EL (cell line): Measurements from ENCODE around the gene FADS2.
A peak's percentile ranks its signal among the peaks of the same experiment; 100 is the strongest.

Experiments used
- DNase-seq: peaks from one replicate; pipeline ENCODE4 v3.0.0-alpha.2; 2016

FADS2 gene

DNA sequence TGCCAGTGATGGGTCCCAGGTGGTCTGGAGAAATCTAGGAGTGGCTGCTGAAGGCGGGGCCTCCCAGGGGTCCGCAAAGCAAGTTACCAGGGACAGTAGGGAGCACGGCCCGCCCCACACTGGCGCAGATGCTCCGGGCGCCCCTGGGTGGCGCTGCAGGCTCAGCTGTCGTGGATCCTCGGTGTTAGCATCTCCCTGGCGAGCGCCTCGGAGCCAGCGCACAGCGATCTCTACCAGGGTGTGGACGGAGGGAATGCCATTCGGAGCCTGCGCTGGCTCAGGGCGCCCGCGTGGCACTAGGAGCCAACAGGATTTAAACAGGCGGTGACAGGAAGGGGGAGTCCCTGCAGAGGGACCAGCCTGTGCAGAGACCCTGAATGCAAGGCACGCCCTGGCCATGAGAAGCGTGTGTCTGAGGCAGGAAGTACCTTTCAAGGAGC lies 43.1 kb downstream of the FADS2 start:
- DNase-seq: peak; percentile 82

DNA sequence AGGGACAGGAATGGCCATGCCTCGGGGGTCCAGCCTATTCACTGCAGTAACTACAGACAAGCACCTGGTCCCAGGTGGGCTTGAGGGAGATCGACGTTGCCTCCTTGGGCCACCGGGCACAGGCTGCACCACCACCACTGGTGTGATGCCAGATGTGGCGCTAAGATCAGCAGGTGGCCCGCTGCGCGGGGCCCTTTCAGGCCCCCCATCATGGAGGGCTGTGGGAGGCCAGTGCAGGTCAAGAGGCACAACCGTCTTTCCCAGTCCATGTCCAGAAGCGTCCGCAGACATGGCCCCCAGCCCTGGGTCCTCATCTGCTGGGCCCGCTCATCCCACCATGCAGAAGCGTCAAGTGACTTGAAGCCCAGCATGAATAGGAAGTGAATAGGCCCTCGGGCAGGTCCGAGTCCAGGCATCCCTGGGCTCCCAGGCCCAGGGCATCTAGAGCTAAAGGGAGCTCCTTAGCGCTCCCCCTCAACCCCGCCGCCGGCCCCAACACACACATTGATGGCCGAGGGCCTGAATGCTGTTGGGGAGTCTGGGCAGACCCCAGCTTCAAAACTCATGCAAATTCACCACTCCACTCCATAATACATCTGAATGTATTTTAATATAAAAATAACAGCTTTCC lies 45.0 kb downstream of the FADS2 start:
- DNase-seq: no peak

DNA sequence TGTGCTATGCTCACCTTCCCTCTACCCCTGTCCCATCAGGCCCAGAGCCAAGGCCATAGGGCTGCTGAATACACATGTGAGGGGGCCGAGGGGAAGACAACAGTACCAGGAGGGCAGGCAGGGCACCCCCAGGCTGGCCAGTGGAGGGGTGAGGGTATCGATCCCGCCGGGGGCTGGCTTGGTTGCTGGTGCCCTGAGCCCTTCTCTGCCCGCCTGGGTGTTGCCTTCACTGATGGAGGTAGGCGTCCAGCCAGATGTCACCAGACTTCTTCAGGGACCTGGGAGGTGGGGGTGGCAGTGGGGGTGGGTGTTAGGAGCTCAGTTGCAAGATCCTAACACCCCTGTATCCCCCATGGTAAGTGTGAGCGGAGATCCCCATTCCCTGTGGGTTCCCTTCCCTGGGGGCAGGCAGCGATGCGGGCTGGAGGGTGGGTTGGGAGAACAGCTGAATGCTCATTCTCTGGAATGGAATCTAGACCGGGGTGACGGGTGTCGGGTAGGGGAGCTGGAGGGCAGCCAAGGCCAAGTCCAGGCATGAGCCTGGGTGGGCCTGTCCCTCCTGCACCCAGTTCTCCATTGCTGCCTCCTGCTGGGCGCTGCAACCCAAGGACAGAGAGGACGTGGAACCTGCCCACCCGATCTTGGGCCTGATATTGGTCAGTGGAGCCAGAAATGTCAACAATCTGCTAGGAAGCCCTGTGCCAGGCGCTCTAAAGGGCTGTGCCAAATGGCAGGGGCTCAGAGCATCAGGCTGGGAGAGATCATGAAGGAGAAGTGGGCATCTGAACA lies 45.7 kb downstream of the FADS2 start:
- no peak for DNase-seq

DNA sequence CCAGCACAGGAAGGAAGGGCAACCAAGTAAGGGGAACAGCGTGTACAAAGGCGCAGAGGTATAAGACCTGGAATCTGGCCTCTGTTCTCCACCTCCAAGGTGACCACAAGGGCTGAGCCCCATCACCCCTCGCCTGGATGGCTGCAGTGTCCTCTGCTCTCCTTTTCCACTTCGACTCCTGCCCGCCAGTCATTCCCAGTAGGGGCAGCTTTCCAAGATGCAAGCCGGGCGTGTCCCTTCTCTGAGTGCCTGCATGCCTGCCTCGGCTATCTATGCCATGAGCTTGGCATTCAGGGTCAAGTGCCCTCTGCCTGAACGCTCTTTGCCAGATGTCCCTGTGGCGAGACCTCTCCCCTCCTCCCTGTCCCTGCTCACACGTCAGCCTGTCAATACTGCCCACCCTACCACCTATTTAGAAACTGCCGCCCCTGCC lies 46.3 kb downstream of the FADS2 start:
- DNase-seq: no peak

DNA sequence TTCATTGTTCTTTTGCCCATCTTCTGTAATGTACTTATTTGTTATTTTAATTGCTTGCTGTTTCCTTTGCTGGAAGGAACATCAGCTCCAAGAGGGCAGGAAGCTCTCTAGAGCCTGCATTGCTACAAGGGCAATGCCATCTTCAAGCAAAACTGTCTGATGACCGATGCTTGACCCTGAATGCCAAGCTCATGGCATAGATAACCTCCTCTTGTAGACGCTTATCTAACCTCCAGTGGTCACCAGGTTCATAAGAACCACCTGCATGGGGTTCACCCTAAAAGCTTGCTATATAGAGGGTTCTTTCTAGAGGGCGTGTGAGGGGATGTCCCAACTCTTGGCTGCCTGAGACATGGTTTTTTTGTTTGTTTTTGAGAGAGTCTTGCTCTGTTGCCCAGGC lies 46.8 kb downstream of the FADS2 start:
- no peak for DNase-seq

DNA sequence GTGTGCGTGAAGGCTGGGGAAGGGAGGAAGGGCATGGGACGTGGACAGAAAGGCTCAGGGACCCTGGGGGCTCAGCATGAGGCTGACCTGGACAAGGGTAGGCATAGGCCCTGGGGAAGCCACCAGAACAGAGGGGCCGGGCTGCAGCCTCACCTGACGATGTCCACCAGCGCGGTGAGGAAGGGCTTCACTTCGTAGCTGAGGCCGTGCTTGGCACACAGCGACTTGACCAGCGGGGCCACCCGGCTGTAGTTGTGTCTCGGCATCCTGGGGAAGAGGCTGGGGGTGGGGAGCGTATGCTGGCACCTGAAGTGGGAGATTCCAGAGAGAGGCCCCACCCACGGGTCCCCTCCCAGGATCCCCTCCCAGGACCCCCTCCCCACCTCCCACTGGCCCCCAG lies 47.6 kb downstream of the FADS2 start:
- DNase-seq: no peak

DNA sequence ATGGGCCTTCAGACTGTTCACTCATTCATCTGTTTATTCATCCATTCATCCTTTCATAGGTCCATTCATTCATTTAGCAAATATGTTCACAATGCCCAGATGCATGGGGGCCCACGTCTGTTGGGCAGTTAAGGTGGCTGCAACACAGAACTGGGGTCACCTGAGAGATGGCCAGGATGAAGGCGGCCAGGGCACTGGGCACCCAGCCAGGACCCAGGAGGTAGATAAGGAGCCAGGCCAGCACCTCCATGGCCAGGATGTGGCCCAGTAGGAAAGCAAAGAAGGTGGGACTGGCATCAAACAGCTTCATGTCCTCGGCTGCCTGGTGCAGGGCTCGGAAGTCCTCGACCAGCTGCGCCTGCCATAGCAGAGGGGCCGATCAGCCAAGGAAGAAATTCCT lies 51.1 kb downstream of the FADS2 start:
- DNase-seq: no peak

DNA sequence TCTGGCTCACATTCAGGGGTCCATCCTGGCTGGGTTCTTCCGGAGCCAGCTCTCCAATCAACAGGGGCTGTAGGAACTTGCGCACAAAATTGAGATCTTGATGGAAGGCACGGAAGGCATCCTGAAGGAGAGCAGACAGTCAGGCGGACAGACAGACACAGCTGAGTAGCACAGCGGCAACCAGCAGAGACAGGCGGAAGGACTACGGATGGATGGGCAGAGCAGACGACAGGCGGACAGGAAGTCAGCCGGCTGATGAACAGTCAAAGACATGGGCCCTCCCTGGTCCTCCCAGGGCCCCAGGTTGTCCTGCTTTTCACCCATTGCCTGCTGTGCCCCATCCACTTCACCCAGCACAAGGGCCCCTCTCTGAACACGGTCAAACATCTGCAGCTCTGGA lies 51.9 kb downstream of the FADS2 start:
- no peak for DNase-seq

DNA sequence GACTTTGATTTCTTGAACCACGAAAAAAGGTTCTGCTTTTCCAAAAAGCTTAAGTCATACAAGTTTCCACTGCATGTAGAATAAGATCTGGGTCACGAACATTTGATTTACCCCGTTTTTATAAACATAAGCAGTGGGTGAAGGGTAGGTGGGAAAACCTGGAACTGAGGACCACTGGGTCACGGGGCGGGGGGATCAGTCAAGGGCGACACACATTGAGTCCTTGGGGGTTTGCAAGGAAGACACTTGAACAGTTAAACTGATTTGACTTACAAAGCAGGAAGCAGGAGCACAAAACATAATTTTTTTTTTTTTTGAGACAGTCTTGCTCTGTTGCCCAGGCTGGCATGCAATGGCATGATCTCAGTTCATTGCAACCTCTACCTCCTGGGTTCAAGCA lies 52.4 kb downstream of the FADS2 start:
- no peak for DNase-seq

DNA sequence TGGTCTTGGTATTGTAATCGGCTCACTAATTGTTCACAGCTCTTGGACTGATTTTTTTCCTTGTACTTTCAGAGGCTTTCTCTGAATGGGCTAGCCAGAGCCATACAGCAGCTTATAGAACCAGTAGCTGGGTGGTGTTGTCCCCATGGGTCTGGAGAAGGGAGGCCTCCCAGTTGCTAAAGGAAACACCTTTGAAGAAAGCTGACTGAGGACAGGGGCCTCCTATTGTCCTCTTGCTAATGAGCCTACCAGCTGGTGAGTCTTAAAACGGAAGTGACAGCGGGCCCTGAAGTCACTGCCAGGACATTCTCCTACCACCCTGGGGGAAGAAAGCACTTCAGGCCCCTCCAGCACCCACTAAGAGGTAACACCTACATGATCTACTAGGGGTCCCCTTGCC lies 53.3 kb downstream of the FADS2 start:
- DNase-seq: no peak

DNA sequence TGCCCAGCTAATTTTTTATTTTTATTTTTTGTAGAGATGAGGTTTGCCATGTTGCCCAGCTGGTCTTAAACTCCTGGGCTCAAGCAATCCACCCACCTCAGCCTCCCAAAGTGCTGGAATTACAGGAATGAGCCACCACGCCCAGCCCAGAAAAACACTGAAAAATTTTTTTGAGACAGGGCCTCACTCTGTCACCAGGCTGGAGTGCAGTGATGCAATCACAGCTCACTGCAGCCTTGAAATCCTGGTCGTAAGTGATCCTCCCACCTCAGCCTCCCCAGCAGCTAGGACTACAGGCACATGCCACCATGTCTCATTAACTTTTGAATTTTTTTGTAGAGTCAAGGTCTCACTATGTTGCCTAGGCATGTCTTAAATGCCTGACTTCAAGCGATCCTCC lies 54.2 kb downstream of the FADS2 start:
- DNase-seq: peak; percentile 64

DNA sequence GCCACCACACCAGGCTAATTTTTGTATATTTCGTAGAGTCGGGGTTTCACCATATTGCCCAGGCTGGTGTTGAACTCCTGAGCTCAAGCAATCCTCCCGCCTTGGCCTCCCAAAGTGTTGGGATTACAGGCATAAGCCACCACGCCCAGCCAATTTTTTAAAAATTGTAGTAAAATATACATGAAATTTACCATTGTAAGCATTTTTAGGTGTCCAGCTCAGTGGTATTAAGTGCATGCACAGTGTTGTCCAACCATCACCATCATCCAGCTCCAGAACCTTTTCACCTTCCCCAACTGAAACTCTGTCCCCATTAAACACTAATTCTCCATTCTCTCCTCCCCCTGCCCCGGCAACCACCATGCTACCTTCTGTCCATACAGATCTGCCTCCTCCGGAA lies 54.8 kb downstream of the FADS2 start:
- no peak for DNase-seq

DNA sequence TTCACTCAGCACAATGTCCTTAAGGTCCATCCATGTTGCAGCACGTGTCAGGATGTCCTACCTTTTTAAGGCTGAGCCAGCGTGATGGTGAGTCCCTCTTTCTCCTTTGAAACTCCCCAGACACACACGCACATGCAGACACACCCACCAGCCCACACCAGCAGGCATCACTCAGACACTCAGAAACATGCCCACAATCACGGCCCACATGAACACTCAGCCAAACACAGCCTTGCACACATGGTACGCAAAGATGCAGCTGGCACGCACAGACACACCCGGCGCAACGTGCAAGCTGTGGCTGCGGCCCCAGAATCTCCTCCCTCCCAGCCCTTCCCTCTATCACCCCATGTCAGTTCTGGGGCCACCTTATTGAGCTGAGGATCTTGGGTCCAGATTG lies 55.2 kb downstream of the FADS2 start:
- DNase-seq: no peak

DNA sequence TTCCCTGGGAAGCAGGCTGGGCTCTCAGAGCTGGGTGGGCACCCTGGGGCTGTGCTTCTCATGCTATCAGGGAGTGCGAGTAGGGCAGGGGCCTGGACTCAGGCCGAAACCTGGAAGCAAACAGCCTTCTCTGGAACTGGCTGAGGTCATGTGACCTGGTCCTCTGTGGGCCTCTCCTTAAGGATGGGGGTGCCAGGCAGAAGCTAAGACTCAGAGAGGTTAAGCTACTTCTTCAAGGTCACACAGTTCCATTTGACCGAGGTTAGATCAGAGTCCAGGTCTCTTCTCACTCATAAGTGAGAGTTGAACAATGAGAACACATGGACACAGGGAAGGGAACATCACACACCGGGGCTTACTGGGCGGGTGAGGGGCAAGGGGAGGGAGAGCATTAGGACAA lies 55.8 kb downstream of the FADS2 start:
- DNase-seq: no peak

DNA sequence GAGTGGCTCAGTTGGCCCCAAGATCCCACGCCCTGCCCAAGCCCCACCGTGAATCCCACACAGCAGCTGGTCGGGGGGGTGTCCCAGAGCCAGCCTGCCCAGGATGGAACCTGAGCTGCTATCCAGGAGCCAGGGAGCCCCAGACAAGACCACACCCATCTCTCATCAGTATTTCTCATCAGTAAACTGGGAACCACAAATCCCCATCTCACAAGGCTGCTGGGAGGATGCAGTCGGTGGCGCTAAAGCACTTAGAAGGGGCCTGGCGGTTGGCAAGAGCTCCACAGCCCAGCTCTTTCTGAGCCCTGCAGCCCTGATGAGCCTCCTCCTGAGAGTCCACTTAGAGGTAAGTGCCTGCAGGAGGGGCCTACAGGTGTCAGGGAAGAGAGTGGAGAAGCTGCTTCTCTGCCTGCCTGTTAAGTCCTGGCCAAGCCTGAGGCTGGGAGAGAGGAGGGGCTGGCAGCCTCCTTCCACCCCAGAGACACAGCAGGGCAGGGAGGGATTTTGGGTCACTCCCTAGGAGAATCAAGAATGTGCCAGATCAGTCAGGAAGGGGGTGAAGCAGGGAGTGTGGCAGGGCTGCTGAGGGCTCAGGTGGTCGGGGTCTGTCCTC lies 57.2 kb downstream of the FADS2 start:
- DNase-seq: no peak

DNA sequence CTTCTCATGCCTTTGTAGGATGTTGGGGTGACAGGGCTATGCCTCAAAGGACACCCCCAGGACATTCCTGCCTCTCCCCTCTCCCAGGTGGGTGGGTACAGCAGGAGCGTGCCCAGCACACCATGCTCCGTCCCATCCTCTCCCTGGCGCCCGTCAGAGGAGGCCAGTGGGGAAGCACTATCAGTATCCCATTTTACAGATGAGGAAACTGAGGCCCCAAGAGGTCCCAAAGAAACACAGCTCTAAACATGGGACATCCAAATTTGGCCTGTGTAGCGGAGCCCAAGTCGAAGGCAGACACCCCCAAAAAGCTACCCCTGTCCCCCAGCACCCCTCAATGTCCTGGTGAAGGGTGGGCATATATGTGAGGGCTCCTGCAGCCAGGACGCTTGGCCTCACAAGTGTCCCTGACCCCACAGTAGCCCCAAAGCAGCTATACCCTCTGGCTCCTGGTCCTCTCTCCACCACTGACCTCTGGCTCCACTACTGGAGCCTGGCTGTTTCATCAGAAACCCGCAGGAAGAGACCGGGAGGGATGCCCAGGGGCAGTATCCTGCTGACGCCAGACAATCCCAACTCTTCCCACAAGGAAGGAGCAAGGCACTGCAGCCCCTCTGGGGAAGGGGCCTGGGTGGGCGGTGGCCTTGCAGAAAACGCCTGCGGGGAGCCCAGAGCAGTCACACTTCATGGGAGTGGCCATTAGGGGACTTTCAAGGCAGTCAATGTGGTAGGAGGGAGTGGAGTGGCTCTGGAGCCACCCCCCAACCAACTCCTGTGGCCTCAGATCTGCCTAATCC lies 57.9 kb downstream of the FADS2 start:
- DNase-seq: no peak

DNA sequence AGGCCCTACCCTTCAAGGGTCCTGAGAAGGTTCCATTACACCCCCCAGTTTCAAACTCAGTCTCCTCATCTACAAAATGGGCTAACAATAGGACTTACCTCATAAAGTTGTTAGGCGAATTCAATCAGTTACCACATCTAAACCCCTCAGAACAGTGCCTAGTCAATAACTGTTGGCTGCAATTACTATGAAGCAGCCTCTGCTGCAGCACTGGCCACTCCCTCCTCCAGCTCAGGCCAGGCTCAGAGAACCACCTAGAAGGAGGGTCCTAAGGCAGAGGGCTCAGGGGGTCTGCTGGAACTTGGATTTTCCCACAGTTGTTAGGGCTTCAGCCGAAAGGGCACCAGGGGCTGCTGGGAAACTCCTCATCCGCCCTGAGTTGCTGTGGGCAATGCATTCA lies 58.5 kb downstream of the FADS2 start:
- DNase-seq: no peak

DNA sequence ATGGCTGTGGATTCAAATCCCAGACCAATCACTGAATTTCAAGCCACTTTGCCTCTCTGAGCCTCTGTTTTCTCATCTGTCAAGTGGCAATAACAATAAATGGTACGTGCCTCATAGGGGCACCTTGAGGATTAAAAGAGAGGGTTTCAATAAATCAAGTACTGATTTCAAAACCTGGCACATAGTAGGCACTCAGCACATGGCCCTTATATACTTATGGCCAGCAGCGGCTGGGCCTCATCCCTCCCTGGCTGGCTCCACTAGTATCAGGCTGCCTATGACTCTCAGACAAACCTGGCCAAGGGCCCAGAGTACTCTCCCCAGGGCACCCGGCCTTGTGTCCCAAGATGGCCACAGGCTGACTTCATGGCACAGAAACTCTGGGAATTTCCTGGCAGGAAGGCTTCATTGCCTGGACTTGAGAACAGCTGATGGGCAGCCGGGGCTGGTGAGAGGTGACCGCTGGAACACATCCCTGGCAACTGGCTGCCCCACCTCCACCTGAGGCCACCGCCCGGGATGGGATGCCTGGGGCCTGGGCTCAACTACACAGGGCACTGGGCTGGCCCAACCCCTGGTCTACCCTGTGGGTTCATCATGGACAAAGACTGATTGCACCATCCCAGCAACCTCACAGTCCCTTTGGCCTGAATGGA lies 59.9 kb downstream of the FADS2 start:
- peak; percentile 98 for DNase-seq

DNA sequence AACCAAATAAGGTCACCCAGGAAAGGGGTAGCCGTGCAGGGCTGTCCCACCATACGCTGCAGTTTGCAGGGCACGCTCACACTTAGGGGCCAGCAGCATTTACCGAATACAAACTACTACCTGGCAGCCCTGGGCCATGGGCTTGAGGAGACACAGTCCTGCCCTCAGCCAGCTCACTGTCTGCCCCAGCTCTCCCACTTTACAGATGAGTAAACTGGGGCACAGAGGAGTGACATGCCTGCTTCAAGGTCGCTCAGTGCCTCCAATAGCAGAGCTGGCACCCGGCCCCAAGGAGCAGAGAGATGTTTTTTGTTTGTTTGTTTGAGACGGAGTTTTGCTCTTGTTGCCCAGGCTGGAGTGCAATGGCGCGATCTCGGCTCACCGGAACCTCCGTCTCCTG lies 60.5 kb downstream of the FADS2 start:
- no peak for DNase-seq

DNA sequence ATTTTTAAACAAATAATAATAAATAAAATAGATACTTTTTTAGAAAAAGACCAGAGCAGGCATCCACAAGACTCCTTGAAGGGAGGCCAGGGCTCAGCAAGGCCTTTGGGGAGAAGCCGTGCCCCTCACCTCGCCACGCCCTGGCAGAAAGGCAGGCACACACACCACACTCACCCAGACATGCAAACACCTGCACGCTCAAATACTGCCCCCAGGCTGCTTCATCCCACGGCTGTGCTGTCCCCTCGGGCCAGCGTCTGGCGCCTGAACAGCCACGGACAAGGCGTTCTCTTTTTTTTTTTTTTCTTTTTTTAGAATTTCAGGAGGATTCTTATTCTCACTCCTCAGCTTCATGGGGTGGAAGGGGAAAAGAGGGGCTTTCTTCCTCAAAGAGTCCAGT lies 61.7 kb downstream of the FADS2 start:
- DNase-seq: no peak

DNA sequence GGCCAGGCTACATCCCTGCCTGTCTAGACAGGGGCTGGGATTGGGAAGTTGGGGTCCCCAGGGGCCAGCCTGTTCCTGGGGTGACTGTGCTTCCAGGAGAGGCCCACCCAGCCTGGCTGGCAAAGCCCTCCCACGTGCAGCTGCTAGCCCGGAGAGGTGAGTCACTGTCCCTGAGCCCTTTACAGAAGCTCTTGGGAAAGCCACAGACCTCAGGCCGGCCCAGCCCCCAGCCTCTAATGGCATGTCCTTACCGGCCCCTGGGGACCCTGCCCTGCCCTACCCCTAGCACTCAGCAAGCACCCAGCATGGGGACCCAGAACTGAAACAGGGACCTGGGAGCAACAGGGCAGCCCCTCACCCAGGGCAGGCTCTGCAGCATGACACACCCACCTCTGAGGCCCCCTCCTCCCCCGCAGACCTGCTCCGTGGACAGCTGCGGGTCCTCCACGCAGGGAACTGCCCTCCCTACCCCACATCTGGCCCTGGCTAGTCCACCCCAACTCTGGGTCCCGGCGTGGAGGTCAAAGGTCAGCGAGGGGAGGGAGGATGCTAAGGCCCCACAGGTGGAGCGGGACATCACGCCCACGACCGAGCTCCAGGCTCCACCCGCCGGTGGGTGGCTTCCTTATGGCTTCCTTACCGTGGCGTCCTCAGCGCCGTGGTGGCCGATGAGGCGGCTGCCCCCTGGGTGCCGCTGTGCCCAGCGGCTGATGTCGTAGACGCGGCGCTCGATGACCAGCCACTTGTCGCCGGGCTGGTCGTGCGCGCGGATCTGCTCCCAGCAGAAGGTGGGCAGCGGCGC lies 62.6 kb downstream of the FADS2 start:
- peak; percentile 84 for DNase-seq
